HepG2 (cell line): Measurements from ENCODE around the gene OR6S1. TPM values are rescaled to one million over a fixed set of nuclear protein-coding genes. Genes with fewer than 3 reads are reported as not detected.

Experiments used
- DR1 ChIP-seq: sonication (generic); formaldehyde crosslinking; IDR thresholded peaks from 2 replicates; pipeline ENCODE4 v1.8.0; 2021; ENCODE audit warnings: mild to moderate bottlenecking, missing genetic modification reagents, inconsistent platforms
- GABPA ChIP-seq, 2 experiments: IDR thresholded peaks; 2 replicates each; pipeline ENCODE4 v1.6.1; 2011 to 2016; ENCODE audit warnings: low read depth in 2 of 2, low read length in 1 of 2, missing biosample characterization in 1 of 2, missing genetic modification characterization in 1 of 2
- GTF3A ChIP-seq: sonication (generic); formaldehyde crosslinking; conservative IDR thresholded peaks from 2 replicates; pipeline ENCODE4 v1.4.0; 2020; ENCODE audit warnings: mild to moderate bottlenecking, missing genetic modification reagents
- MAZ ChIP-seq, 2 experiments: sonication (generic) in 1 of 2; formaldehyde crosslinking in 1 of 2; IDR thresholded peaks; 2 replicates each; pipeline versions ENCODE4 v1.5.0 to v1.6.1; 2012 to 2020; ENCODE audit warnings: low read depth in 2 of 2, mild to moderate bottlenecking in 2 of 2, borderline replicate concordance in 1 of 2, improper control_type of control experiment in 1 of 2, low read length in 1 of 2, missing genetic modification reagents in 1 of 2, moderate library complexity in 1 of 2
- NFKB2 ChIP-seq: sonication (generic); formaldehyde crosslinking; IDR thresholded peaks from 2 replicates; pipeline ENCODE4 v1.4.0; 2020; ENCODE audit warnings: missing genetic modification reagents, borderline replicate concordance
- POLR2AphosphoS2 ChIP-seq: IDR thresholded peaks from 2 replicates; pipeline ENCODE4 v1.6.1; 2011; ENCODE audit warnings: low read depth, low read length, improper control_type of control experiment
- PRDM15 ChIP-seq: sonication (generic); formaldehyde crosslinking; IDR thresholded peaks from 2 replicates; pipeline ENCODE4 v1.4.0; 2020; ENCODE audit warnings: missing genetic modification reagents
- REST ChIP-seq, 2 experiments: IDR thresholded peaks; 2 replicates each; pipeline ENCODE4 v1.6.1; 2011 to 2012; ENCODE audit warnings: low read length in 2 of 2, borderline replicate concordance in 1 of 2, low read depth in 1 of 2, mild to moderate bottlenecking in 1 of 2, moderate library complexity in 1 of 2
- TOE1 ChIP-seq: sonication (generic); formaldehyde crosslinking; IDR thresholded peaks from 2 replicates; pipeline ENCODE4 v1.4.0; 2020; ENCODE audit warnings: mild to moderate bottlenecking, missing genetic modification reagents
- WIZ ChIP-seq: sonication (generic); formaldehyde crosslinking; IDR thresholded peaks from 2 replicates; pipeline ENCODE4 v1.5.1; 2020; ENCODE audit warnings: mild to moderate bottlenecking, missing genetic modification reagents
- ZNF383 ChIP-seq: sonication (generic); formaldehyde crosslinking; IDR thresholded peaks from 2 replicates; pipeline ENCODE4 v1.4.0; 2020; ENCODE audit warnings: missing genetic modification reagents, mild to moderate bottlenecking, borderline replicate concordance
- ZNF605 ChIP-seq: sonication (generic); formaldehyde crosslinking; IDR thresholded peaks from 2 replicates; pipeline ENCODE4 v1.8.0; 2022; ENCODE audit warnings: mild to moderate bottlenecking, missing genetic modification reagents
- ZNF704 ChIP-seq: sonication (generic); formaldehyde crosslinking; IDR thresholded peaks from 2 replicates; pipeline ENCODE4 v1.8.1; 2023; ENCODE audit warnings: mild to moderate bottlenecking, inconsistent platforms, moderate library complexity, missing genetic modification reagents, borderline replicate concordance
- ZNF737 ChIP-seq: sonication (generic); formaldehyde crosslinking; IDR thresholded peaks from 2 replicates; pipeline ENCODE4 v1.5.0; 2020; ENCODE audit warnings: missing genetic modification reagents, mild to moderate bottlenecking, borderline replicate concordance
- ZNF891 ChIP-seq: sonication (generic); formaldehyde crosslinking; IDR thresholded peaks from 2 replicates; pipeline ENCODE4 v1.5.0; 2020; ENCODE audit warnings: mild to moderate bottlenecking, missing genetic modification reagents
- polyA plus RNA-seq, 8 experiments: library from polyadenylated mRNA; depleted of rRNA in 3 of 8; stranded (reverse) in 7 of 8; unstranded in 1 of 8; fragments of >200 nt; fragmentation: Illumina TruSeq in 4 of 8; extraction: Trizol in 4 of 8; gene quantifications; 2 replicates each; pipeline versions ENCODE4 v1.2.1 to v1.2.3, GENCODE V29; 2011 to 2016; ENCODE audit warnings: low read depth in 4 of 8, missing spikeins in 1 of 8, mixed read lengths in 1 of 8; ENCODE audit not compliant: insufficient read depth in 1 of 8
- total RNA-seq, 5 experiments: library from RNA; depleted of rRNA; stranded (reverse); fragments of >200 nt; fragmentation: Illumina TruSeq; extraction: Trizol; gene quantifications; 2 replicates each; pipeline ENCODE4 v1.2.3, GENCODE V29; 2016; ENCODE audit warnings: low read depth in 1 of 5

OR6S1 gene
- total and polyA plus RNA-seq, 2 of the 13 experiments (the other 11 are each of a cell fraction or from before 2014, with no cell fraction given), result 0.09 TPM; not detected in 1

GRCh38 chr14:20683125-20683890, 41.8 kb upstream of the OR6S1 start (continued):
- no peak for TF ChIP-seq PRDM15 (CRISPR knock-in tag)
- TF ChIP-seq MAZ (IDR thresholded peaks at IDR 0.05; ENCODE audit: borderline replicate concordance, low read depth, low read length), result no peak
- peak; percentile 24; the same call in 1 of the 2 replicates for TF ChIP-seq MAZ (CRISPR knock-in tag; IDR thresholded peaks at IDR 0.05; ENCODE audit: low read depth)
- TF ChIP-seq ZNF704 (CRISPR knock-in tag), result no peak
- TF ChIP-seq TOE1 (CRISPR knock-in tag), result peak; percentile 66; the same call in 1 of the 2 replicates
- no peak for TF ChIP-seq GABPA (IDR thresholded peaks at IDR 0.05; ENCODE audit: low read depth, low read length)
- TF ChIP-seq GABPA (CRISPR knock-in tag; IDR thresholded peaks at IDR 0.05; ENCODE audit: low read depth), result no peak
- TF ChIP-seq NFKB2, result no peak
- peak; percentile 21; the same call in 1 of the 2 replicates for TF ChIP-seq WIZ (CRISPR knock-in tag)
- no peak for TF ChIP-seq ZNF605 (CRISPR knock-in tag)
- no peak for TF ChIP-seq GTF3A (CRISPR knock-in tag)
- TF ChIP-seq DR1, result no peak
- TF ChIP-seq ZNF383 (CRISPR knock-in tag), result no peak; the same call in 1 of the 2 replicates
- TF ChIP-seq ZNF737 (CRISPR knock-in tag), result peak; percentile 93; the same call in 1 of the 2 replicates
- no peak for TF ChIP-seq ZNF891
- TF ChIP-seq REST (IDR thresholded peaks at IDR 0.05; ENCODE audit: borderline replicate concordance in 1 of 2, low read depth in 1 of 2, low read length in 2 of 2), result peak in 1 of 2 experiments; percentile 45; a peak in 1 of 4 replicates
- TF ChIP-seq POLR2AphosphoS2, result no peak
